ENCODE measurements around the gene OR6Q1.

OR6Q1 gene

DNA sequence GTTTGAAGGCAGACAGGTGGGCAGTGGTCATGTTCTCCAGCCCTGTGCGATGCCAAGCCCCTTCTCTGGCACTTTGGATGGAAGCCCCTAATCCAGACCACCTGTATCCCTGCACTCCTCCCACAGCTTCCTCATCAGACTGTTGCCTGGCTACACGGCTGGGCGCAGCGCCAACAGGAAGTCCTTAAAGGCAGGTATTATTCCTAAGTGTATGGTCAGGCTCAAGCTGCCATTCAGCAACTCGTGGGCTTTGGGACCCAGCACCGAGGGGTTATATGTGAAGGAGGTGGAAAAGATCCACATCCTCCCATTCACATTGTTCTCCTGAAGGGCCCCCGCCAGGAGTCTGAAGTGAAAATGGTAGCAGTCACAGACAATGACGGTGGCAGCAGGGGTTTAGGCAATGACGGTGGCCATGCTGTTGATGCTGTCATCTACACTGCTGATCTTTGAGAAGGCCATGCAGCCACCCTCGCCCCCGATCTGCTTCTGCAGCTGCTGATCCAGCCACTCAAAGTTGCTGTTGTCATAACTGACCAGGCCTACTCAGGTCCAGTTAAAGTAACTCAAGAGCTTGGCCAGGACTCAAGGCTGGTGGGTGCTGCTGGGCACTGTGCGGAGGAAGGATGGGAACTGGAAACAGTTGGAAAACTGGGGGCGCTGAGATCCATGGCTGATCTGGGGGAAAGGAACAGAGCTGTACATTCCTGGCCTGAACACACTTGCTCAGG lies 27.7 kb downstream of the OR6Q1 start:
- no peak for FAIRE-seq

GRCh38 chr11:58059007-58059350 lies 28.2 kb downstream of the OR6Q1 start:
- no peak for FAIRE-seq

- no peak for FAIRE-seq
Measured at GRCh38 chr11:58060535-58060934, 29.8 kb downstream of the OR6Q1 start.

DNA sequence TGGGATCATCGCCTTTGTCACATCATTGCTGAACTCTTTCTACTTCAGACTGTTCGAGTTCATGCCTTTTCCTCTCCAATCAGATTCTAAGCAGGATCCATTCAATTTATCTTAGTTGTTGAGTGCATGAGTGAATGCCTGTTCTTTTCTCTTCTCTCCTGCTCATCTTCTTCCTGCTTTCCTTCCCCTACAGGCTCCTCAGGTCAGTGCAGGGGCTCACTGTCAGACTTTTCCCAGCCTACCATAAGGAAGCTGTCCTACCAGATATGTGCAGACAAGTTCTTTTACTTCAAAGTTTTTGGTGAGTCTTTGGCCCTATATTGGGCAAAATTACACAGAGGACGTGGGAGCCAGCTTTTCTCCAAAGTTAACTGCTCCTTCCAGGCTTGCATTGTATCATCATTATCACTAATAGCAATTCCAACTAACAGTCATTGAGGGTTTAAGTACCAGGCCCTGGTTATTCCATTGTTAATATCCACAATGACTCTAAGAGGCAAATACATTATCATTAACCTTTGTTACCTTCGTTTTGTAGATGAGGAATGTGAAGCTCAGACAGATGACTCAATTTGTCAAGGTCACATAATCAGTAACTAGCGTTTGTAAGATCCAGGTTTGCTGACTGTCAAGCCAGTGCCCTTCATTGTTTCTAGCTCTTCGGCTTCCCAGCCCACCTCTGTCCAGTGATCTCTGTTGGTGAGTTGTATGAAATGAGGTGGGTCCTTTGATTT lies 30.4 kb downstream of the OR6Q1 start:
- no peak for FAIRE-seq

- no peak for FAIRE-seq
Measured at GRCh38 chr11:58061813-58062212, 31.1 kb downstream of the OR6Q1 start.

- FAIRE-seq: no peak
Measured at GRCh38 chr11:58067685-58068084, 36.9 kb downstream of the OR6Q1 start.

DNA sequence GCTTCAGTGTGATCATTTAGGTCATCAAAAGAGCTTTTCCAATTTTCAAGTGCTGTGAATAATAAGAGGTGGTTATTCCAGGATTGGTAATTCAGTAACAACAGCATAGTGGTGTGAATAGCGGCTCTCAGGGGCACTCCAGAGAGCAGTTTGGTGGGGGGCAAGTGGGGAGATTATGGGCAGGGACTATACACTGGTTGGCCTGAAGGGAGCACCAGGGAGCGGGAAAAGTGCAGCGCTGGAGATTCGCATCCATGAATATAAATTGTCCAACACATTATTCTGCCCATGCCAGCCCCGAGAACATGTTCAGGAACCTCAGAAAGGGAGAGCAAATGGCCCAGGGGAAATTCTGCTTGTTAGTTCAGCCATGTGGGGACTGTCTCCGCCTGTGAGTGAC lies 37.9 kb downstream of the OR6Q1 start:
- FAIRE-seq: no peak

GRCh38 chr11:58070585-58070984 lies 39.8 kb downstream of the OR6Q1 start:
- FAIRE-seq: no peak

GRCh38 chr11:58075781-58076180 lies 45.0 kb downstream of the OR6Q1 start:
- FAIRE-seq: no peak

Data from endometrium (tissue), 2 donors.